PFSK-1 (cell line): Measurements from ENCODE around the gene F10.

Experiments
- FOXP2 ChIP-seq: optimal IDR thresholded peaks from 2 replicates; pipeline ENCODE3; 2011; ENCODE audit warnings: borderline replicate concordance, control low read depth, inconsistent platforms; ENCODE audit not compliant: insufficient read depth; ENCODE audit errors: extremely low read length, extremely low read depth
- POLR2AphosphoS5 ChIP-seq: IDR thresholded peaks from 2 replicates; pipeline ENCODE4 v1.6.1; 2012; ENCODE audit warnings: low read depth, mild to moderate bottlenecking, control low read depth, low read length, moderate library complexity
- REST ChIP-seq, 2 experiments: IDR thresholded peaks; 2 replicates each; pipeline versions ENCODE4 v1.6.1 to v1.8.0; 2011 to 2012; ENCODE audit warnings: low read depth in 2 of 2, low read length in 2 of 2, control low read depth in 1 of 2, inconsistent platforms in 1 of 2, mild to moderate bottlenecking in 1 of 2, moderate library complexity in 1 of 2; ENCODE audit not compliant: insufficient read depth in 1 of 2
- SIN3A ChIP-seq: IDR thresholded peaks from 2 replicates; pipeline ENCODE4 v1.6.1; 2012; ENCODE audit warnings: mild to moderate bottlenecking, low read length, moderate library complexity, borderline replicate concordance; ENCODE audit not compliant: insufficient read depth
- TAF1 ChIP-seq: IDR thresholded peaks from 2 replicates; pipeline ENCODE4 v1.6.1; 2012; ENCODE audit warnings: low read length, control low read depth, borderline replicate concordance; ENCODE audit not compliant: insufficient read depth

F10 gene

DNA sequence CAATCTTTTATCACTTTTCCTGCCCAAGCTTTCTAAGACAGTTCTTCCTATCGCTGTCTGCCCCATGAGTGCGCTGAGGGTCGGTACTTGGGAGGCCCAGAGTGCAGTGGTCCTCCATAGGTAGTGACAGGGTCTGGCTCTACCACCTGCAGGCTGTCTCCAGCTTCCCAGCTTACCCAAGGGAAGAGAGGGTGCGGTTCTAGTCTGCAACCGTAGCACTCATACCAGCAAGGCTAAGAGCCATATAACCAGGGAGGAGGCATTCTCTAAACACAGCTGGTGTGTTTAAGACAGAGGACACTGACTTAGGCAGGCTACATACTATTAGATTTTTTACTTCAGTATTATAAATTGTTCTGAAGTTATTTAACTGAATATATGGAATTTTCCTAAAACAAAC, 44.1 kb downstream of the F10 start:
- no peak for TF ChIP-seq SIN3A
- TF ChIP-seq TAF1: no peak
- no peak for TF ChIP-seq POLR2AphosphoS5
- no peak for TF ChIP-seq REST (IDR thresholded peaks at IDR 0.05; ENCODE audit: insufficient read depth in 1 of 2, low read depth in 2 of 2, low read length in 2 of 2)
- no peak for TF ChIP-seq FOXP2

- TF ChIP-seq TAF1 (no peak), POLR2AphosphoS5 (no peak), FOXP2 (no peak), REST (IDR thresholded peaks at IDR 0.05; ENCODE audit: insufficient read depth in 1 of 2, low read depth in 2 of 2, low read length in 2 of 2) (no peak), SIN3A (no peak)
Observed at GRCh38 chr13:113167155-113167554, 44.6 kb downstream of the F10 start.

GRCh38 chr13:113167575-113167974, 45.0 kb downstream of the F10 start:
- TF ChIP-seq SIN3A: no peak
- no peak for TF ChIP-seq FOXP2
- no peak for TF ChIP-seq TAF1
- TF ChIP-seq REST (IDR thresholded peaks at IDR 0.05; ENCODE audit: insufficient read depth in 1 of 2, low read depth in 2 of 2, low read length in 2 of 2): no peak
- no peak for TF ChIP-seq POLR2AphosphoS5

DNA sequence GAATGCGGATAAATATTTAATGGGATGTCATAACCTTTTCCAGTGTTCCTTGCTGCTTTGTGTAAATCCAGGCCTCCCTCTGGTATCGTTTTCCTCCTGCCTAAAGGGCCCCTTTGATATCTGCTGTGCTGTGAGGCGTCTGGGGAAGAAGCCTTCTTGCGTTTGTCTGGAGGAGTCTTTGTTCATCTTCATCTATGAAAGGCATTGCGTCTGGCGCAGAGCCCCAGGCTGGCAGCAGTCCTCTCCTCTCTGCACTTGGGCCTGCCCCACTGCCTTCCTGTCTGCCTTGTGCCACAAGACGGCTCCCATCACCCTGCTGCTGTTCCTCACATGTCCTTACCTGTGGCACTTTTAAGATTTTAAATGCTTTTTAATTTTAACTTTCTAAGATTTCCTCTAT, 45.6 kb downstream of the F10 start:
- TF ChIP-seq SIN3A (no peak), POLR2AphosphoS5 (no peak), FOXP2 (no peak), TAF1 (no peak), REST (IDR thresholded peaks at IDR 0.05; ENCODE audit: insufficient read depth in 1 of 2, low read depth in 2 of 2, low read length in 2 of 2) (no peak)
